Measurements from ENCODE around the gene NCOR1.

DNA sequence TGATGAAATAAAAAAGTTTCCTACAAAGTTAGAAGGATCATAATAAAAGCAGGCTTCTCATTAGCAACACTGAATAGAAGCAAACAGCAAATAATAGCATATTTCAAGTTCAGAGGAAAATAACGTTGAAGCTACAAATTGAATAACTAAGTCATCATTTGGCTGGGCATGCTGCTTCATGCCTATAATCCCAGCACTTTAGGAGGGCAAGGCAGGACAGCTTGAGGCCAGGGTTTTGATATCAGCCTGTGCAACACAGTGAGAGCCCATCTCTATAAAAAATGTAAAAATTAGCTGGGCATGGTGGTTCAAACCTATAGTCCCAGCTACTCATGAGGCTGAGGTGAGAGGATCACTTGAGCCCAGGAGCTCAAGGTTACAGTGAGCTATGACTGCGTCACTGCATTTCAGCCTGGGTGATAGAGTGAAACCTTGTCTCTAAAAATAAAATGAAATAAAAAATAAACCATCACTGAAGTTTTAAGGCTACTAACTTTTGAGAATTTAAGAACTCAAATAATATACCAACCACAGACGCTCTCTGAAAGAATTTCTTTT lies 25.5 kb downstream of the NCOR1 start:
- TF ChIP-seq EP300 (IDR thresholded peaks at IDR 0.05; ENCODE audit: borderline replicate concordance in 1 of 2, low read depth in 1 of 2, low read length in 1 of 2) = no peak
- TF ChIP-seq, protein P1, sequence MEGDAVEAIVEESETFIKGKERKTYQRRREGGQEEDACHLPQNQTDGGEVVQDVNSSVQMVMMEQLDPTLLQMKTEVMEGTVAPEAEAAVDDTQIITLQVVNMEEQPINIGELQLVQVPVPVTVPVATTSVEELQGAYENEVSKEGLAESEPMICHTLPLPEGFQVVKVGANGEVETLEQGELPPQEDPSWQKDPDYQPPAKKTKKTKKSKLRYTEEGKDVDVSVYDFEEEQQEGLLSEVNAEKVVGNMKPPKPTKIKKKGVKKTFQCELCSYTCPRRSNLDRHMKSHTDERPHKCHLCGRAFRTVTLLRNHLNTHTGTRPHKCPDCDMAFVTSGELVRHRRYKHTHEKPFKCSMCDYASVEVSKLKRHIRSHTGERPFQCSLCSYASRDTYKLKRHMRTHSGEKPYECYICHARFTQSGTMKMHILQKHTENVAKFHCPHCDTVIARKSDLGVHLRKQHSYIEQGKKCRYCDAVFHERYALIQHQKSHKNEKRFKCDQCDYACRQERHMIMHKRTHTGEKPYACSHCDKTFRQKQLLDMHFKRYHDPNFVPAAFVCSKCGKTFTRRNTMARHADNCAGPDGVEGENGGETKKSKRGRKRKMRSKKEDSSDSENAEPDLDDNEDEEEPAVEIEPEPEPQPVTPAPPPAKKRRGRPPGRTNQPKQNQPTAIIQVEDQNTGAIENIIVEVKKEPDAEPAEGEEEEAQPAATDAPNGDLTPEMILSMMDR (IDR thresholded peaks at IDR 0.05) = no peak
